Calu3 (cell line): ENCODE results near the gene TNIK. TPM values are rescaled to one million over a fixed set of nuclear protein-coding genes. Genes with fewer than 3 reads are reported as not detected.

Source experiments
- BruUV-seq: library from RNA; stranded (reverse); fragments of 400-500 nt; replicated peaks from 2 replicates; lab custom pipeline; 2021; lab: Mats Ljungman, UMichigan
- CTCF ChIA-PET: fragments of 300-600 bp; sonication (Branson Sonifier 250); formaldehyde crosslinking; loops from one replicate; lab custom pipeline; 2022; ENCODE audit warnings: antibody characterized with exemption; lab: Charles Lee
- DNase-seq: peaks from one replicate; pipeline ENCODE4 v3.0.0; 2022
- H3K27ac Mint-ChIP-seq: one replicate; pipeline ENCODE4 v1.8.0; 2022; ENCODE audit warnings: mixed read lengths; ENCODE audit not compliant: unreplicated experiment
- H3K27me3 Mint-ChIP-seq: one replicate; pipeline ENCODE4 v1.8.0; 2022; ENCODE audit warnings: mixed read lengths; ENCODE audit not compliant: unreplicated experiment
- H3K36me3 Mint-ChIP-seq: one replicate; pipeline ENCODE4 v1.8.0; 2022; ENCODE audit warnings: mild to moderate bottlenecking, moderate library complexity, mixed read lengths; ENCODE audit not compliant: insufficient read depth, unreplicated experiment
- H3K4me1 Mint-ChIP-seq: one replicate; pipeline ENCODE4 v1.8.0; 2022; ENCODE audit warnings: mild to moderate bottlenecking, low read depth, mixed read lengths; ENCODE audit not compliant: unreplicated experiment
- H3K4me3 Mint-ChIP-seq: one replicate; pipeline ENCODE4 v1.8.0; 2022; ENCODE audit warnings: mild to moderate bottlenecking, low read depth, moderate library complexity, mixed read lengths; ENCODE audit not compliant: unreplicated experiment
- H3K9me3 Mint-ChIP-seq: one replicate; pipeline ENCODE4 v1.8.0; 2022; ENCODE audit warnings: low read depth, mixed read lengths; ENCODE audit not compliant: unreplicated experiment
- intact Hi-C: fragments of 100-400 bp; cut with micrococcal nuclease; formaldehyde crosslinking; loops from one replicate; pipeline ENCODE4 v1.10.0; 2022; ENCODE audit not compliant: unreplicated experiment
- total RNA-seq: library from RNA; stranded (reverse); gene quantifications from 2 replicates; pipeline ENCODE4 v1.2.3, GENCODE V29; 2022
- TF ChIP-seq, protein P1 (sequence below): fragments of 200-600 bp; IDR thresholded peaks from one replicate; pipeline ENCODE4 v1.8.0; 2022; ENCODE audit warnings: antibody characterized with exemption; ENCODE audit not compliant: unreplicated experiment

TNIK gene
- total RNA-seq, 1 experiment from 2014 or later: 19.7 TPM

- no peak for DNase-seq
- TF ChIP-seq, protein P1, sequence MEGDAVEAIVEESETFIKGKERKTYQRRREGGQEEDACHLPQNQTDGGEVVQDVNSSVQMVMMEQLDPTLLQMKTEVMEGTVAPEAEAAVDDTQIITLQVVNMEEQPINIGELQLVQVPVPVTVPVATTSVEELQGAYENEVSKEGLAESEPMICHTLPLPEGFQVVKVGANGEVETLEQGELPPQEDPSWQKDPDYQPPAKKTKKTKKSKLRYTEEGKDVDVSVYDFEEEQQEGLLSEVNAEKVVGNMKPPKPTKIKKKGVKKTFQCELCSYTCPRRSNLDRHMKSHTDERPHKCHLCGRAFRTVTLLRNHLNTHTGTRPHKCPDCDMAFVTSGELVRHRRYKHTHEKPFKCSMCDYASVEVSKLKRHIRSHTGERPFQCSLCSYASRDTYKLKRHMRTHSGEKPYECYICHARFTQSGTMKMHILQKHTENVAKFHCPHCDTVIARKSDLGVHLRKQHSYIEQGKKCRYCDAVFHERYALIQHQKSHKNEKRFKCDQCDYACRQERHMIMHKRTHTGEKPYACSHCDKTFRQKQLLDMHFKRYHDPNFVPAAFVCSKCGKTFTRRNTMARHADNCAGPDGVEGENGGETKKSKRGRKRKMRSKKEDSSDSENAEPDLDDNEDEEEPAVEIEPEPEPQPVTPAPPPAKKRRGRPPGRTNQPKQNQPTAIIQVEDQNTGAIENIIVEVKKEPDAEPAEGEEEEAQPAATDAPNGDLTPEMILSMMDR: no peak
- Mint-ChIP-seq H3K27ac (no peak overlapping the region), H3K27me3 (no peaks in the 10 kb centered on the region), H3K9me3 (no peaks in the 10 kb centered on the region), H3K4me1 (no peaks in the 10 kb centered on the region), H3K36me3 (no peaks in the 10 kb centered on the region), H3K4me3 (no peak overlapping the region)
- no TSS peak for BruUV-seq
- intact Hi-C loops: no loop called here
- CTCF ChIA-PET: no interaction called here
Measured at GRCh38 chr3:171234298-171235010, 225.8 kb downstream of the TNIK start.

DNA sequence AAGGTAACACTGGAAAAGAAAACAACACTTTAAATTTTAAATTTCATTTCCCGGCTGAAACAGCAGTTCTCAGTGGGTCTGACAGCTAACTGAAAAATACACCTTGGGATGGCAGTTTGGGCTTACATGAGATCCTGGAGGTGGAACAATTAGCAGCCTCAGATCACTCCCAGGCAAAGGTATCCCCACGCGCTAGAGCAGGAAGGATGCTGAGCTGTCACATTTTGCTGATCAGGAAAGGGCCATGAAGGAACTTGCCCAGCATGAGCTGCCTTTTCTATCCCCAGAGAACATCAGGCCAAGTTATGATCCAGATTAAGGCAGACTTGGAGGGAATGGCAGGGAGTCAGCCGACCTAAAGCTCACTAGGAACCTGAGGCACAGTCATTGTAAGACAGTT lies 228.8 kb downstream of the TNIK start:
- CTCF ChIA-PET: interaction anchor here (0.9 kb wide), 1 partner anchor 18 kb away, joined by 3 read pairs; no protein-coding TSS in a partner anchor
- TF ChIP-seq, protein P1: no peak
- Mint-ChIP-seq H3K36me3 (no peaks in the 10 kb centered on the region), H3K4me1 (no peaks in the 10 kb centered on the region), H3K27me3 (no peaks in the 10 kb centered on the region), H3K4me3 (no peak overlapping the region), H3K9me3 (no peaks in the 10 kb centered on the region), H3K27ac (no peak overlapping the region)
- BruUV-seq: no TSS peak
- intact Hi-C loops: no loop called here
- no peak for DNase-seq

GRCh38 chr3:171230865-171231264 lies 229.3 kb downstream of the TNIK start:
- H3K36me3 Mint-ChIP-seq: no peaks in the 10 kb centered on the region
- no peak overlapping the region for H3K27ac Mint-ChIP-seq
- intact Hi-C loops: no loop called here
- H3K4me3 Mint-ChIP-seq: no peak overlapping the region
- no TSS peak for BruUV-seq
- no peaks in the 10 kb centered on the region for H3K27me3 Mint-ChIP-seq
- CTCF ChIA-PET: no interaction called here
- TF ChIP-seq, protein P1: no peak
- no peak for DNase-seq
- H3K9me3 Mint-ChIP-seq: peaks cover 2% of the 10 kb centered on the region
- H3K4me1 Mint-ChIP-seq: no peaks in the 10 kb centered on the region

DNA sequence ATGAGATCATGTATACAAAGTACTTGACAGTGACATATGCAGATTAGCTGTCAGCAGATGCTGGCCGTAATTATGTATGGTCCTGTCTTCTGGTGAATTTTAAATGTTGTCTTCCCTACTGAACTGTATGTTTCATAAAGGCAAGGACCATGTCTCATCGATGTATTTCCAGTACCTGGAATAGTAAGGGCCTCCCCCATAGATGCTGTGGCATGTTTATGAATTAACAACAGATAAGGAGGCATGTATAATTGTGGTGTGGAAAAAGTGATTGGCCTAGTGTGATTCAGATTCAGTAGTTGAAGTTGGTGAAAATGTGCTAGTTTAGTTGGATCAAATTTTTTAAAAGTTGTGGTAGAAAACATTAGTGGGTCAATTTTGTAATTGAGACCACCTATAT lies 231.0 kb downstream of the TNIK start:
- no peaks in the 10 kb centered on the region for H3K36me3 Mint-ChIP-seq

More for the DNA sequence above, 231.0 kb downstream of the TNIK start:
- Mint-ChIP-seq H3K4me1 (no peaks in the 10 kb centered on the region), H3K4me3 (no peak overlapping the region), H3K27ac (no peak overlapping the region), H3K27me3 (no peaks in the 10 kb centered on the region), H3K9me3 (peaks cover 2% of the 10 kb centered on the region)
- TF ChIP-seq, protein P1: no peak
- no TSS peak for BruUV-seq
- intact Hi-C loops: no loop called here
- DNase-seq: no peak
- CTCF ChIA-PET: interaction anchor here (0.8 kb wide), 1 partner anchor 55 kb away, joined by 3 read pairs; no protein-coding TSS in a partner anchor
